Measurements from ENCODE around the gene NIBAN1. TPM values are rescaled to one million over a fixed set of nuclear protein-coding genes. Genes with fewer than 3 reads are reported as not detected.

Gene NIBAN1
- total RNA-seq, 2 donors from 2014 or later = 3.8 to 30.9 TPM

- H3K27me3 ChIP-seq = no peaks in the 10 kb centered on the region
- H3K4me3 ChIP-seq = no peak overlapping the region
- H3K36me3 ChIP-seq = no peaks in the 10 kb centered on the region
- TF ChIP-seq CTCF (IDR thresholded peaks at IDR 0.05) = no peak
- DNase-seq = no peak
- no peak overlapping the region for H3K27ac ChIP-seq
- H3K9me3 ChIP-seq = no peaks in the 10 kb centered on the region
- H3K9ac ChIP-seq (ENCODE audit: low read depth in 2 of 2, low read length in 2 of 2) = no peak overlapping the region
- H3K4me1 ChIP-seq = no peaks in the 10 kb centered on the region
- intact Hi-C loops (cut with DNase I) = no loop called here
These were observed 19.9 kb downstream of the NIBAN1 start for GRCh38 chr1:184954232-184954995.

DNA sequence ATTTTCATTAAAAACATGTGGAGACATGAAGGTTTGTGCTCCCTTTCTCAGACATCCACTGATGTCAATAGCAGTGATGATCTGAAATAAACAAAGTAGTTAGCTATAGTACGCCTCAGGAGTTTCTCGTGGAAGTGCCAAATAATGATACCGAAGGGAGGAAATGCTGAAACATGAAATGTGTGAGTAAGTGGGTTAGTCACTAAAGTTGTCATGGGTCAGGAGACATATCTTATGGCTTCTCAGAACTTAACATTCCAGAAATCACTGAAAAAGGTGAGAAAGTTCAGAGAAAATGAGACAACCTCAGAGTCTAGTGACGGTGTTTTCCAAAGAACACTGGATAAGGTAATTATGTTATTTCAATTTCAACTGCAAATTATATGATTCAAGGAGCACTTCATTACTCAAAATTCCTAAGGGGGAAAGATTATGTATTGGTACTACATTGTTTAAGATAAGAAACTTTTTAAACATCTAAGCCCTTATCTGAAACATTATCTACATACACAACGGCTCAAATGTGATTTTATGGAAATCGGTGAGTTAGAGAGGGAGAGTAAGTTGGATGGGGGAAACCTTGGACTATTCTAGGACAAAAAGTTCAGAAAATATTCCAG, 20.6 kb downstream of the NIBAN1 start:
- intact Hi-C loops (cut with DNase I) = no loop called here
- Histone ChIP-seq H3K9ac (ENCODE audit: low read depth in 2 of 2, low read length in 2 of 2) (no peak overlapping the region), H3K9me3 (no peaks in the 10 kb centered on the region), H3K27ac (no peak overlapping the region), H3K4me1 (no peaks in the 10 kb centered on the region), H3K36me3 (no peaks in the 10 kb centered on the region), H3K27me3 (no peaks in the 10 kb centered on the region), H3K4me3 (no peak overlapping the region)
- no peak for TF ChIP-seq CTCF (IDR thresholded peaks at IDR 0.05)
- no peak for DNase-seq

DNA sequence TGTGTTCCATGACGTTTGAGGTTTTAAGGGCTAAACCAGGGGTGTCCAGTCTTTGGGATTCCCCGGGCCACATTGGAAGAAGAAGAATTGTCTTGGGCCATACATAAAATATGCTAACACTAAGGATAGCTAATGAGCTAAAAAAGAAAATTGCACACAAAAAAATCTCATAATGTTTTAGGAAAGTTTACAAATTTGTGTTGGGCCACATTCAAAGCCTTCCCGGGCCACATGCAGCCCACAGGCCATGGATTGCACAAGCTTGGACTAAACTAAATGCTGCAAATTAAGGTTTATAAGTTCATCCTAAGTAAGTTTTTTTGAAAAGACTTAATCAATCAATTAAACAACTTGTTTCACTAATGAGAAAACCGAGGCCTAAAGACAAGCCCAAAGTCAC, 21.9 kb downstream of the NIBAN1 start:
- intact Hi-C loops (cut with DNase I) = no loop called here
- TF ChIP-seq CTCF (IDR thresholded peaks at IDR 0.05) = no peak
- DNase-seq = no peak
- no peaks in the 10 kb centered on the region for H3K27me3 ChIP-seq
- H3K27ac ChIP-seq = no peak overlapping the region
- no peaks in the 10 kb centered on the region for H3K4me1 ChIP-seq
- no peaks in the 10 kb centered on the region for H3K36me3 ChIP-seq
- H3K9me3 ChIP-seq = no peaks in the 10 kb centered on the region
- H3K4me3 ChIP-seq = no peak overlapping the region
- no peak overlapping the region for H3K9ac ChIP-seq (ENCODE audit: low read depth in 2 of 2, low read length in 2 of 2)

DNA sequence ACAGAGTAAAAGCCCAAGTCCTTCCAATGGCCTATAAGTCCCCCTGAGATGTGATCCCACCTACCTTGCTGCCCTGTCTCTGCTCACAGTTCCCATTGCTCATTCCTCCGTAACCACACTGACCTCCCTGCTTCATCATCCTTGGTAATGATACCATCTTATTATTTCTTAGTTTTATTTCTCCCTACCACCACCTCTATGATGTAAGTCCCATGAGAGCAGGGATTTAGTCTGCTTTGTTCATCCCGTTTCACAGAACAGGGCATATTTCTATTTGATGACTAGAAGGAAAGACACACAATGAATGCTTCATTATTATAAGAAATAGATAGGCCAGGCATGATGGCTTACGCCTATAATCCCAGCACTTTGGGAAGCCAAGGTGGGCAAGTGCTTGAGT, 22.5 kb downstream of the NIBAN1 start:
- H3K9me3 ChIP-seq = no peaks in the 10 kb centered on the region
- H3K9ac ChIP-seq (ENCODE audit: low read depth in 2 of 2, low read length in 2 of 2) = no peak overlapping the region
- no peaks in the 10 kb centered on the region for H3K27me3 ChIP-seq
- intact Hi-C loops (cut with DNase I) = no loop called here
- no peak overlapping the region for H3K4me3 ChIP-seq
- no peak for TF ChIP-seq CTCF (IDR thresholded peaks at IDR 0.05)
- H3K36me3 ChIP-seq = no peaks in the 10 kb centered on the region
- DNase-seq = no peak
- H3K4me1 ChIP-seq = no peaks in the 10 kb centered on the region
- no peak overlapping the region for H3K27ac ChIP-seq

- Histone ChIP-seq H3K36me3 (no peaks in the 10 kb centered on the region), H3K9me3 (no peaks in the 10 kb centered on the region), H3K4me1 (no peaks in the 10 kb centered on the region), H3K4me3 (no peak overlapping the region), H3K27ac (no peak overlapping the region), H3K27me3 (no peaks in the 10 kb centered on the region), H3K9ac (ENCODE audit: low read depth in 2 of 2, low read length in 2 of 2) (no peak overlapping the region)
- no peak for TF ChIP-seq CTCF (IDR thresholded peaks at IDR 0.05)
- intact Hi-C loops (cut with DNase I) = no loop called here
- DNase-seq = no peak
These were observed 23.4 kb downstream of the NIBAN1 start for GRCh38 chr1:184950906-184951305.
